ENCODE measurements around the gene CFC1. TPM values are rescaled to one million over a fixed set of nuclear protein-coding genes. Genes with fewer than 3 reads are reported as not detected.
"Not testable (repeated sequence)": the region's sequence is repeated elsewhere in the genome, so short reads cannot be mapped to it uniquely, and the experiment has no call there.

The CFC1 gene
- total and polyA plus RNA-seq, 2 donors = 2.6 to 11.4 TPM

DNA sequence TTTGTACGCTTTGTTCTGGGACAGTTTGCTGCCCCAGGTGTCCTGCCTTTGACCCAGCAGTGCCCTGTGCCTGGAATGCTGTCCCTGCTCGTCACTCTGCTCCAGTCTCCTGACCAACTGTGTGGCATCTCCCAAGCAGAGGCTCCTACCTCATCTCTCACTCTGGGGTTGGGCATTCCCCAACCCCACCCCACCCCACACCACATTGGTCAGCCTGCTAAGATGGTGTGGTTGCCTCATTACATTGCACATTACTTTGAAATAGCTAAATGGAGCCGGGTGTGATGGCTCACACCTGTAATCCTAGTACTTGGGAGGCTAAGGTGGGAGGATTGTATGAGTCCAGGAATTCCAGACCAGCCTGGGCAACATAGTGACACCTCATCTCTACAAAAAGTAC is 27.4 kb downstream of the CFC1 start:
- H3K27ac ChIP-seq (ENCODE audit: low read depth in 1 of 2, low read length in 1 of 2) = not testable (repeated sequence)

DNA sequence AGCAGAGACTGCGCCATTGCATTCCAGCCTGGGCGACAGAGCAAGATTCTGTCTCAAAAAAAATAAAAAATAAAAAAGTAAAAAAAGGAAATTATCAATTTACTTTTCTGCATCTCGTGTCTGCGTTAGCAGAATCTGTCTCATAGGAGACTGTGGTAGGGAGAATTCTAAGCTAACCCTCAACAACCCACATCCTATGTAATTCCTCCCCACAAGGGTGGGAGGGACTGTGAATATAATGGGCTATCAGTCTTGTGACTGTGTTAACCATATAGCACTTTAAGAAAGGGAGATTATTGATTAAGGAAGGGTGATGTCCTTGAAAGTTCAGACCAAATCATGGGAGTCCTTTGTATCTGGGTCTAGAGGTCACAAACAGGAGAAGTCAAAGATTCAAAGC is 33.2 kb downstream of the CFC1 start:
- H3K4me3 ChIP-seq (ENCODE audit: low read length in 2 of 2); DNase-seq (ENCODE audit: low read depth in 6 of 9, low spot score in 9 of 9); H3K36me3 ChIP-seq (ENCODE audit: control insufficient read depth in 2 of 2, insufficient read depth in 2 of 2, low read length in 1 of 2); H3K4me1 ChIP-seq (ENCODE audit: control insufficient read depth in 2 of 2, insufficient read depth in 2 of 2, low read length in 2 of 2); H3K27me3 ChIP-seq (ENCODE audit: control insufficient read depth in 2 of 2, insufficient read depth in 1 of 2, low read length in 1 of 2); H3K9me3 ChIP-seq (ENCODE audit: control insufficient read depth in 2 of 2, insufficient read depth in 1 of 2, low read length in 1 of 2); H3K27ac ChIP-seq (ENCODE audit: low read depth in 1 of 2, low read length in 1 of 2): not testable (repeated sequence)
- WGBS = no CpG with 5 or more reads among the region's 4 CpGs

More for the DNA sequence above, 27.4 kb downstream of the CFC1 start:
- not testable (repeated sequence) for DNase-seq (ENCODE audit: low read depth in 6 of 9, low spot score in 9 of 9); H3K27me3 ChIP-seq (ENCODE audit: control insufficient read depth in 2 of 2, insufficient read depth in 1 of 2, low read length in 1 of 2); H3K4me3 ChIP-seq (ENCODE audit: low read length in 2 of 2); H3K36me3 ChIP-seq (ENCODE audit: control insufficient read depth in 2 of 2, insufficient read depth in 2 of 2, low read length in 1 of 2); H3K9me3 ChIP-seq (ENCODE audit: control insufficient read depth in 2 of 2, insufficient read depth in 1 of 2, low read length in 1 of 2); H3K4me1 ChIP-seq (ENCODE audit: control insufficient read depth in 2 of 2, insufficient read depth in 2 of 2, low read length in 2 of 2)
- WGBS = no CpG with 5 or more reads among the region's 3 CpGs

DNA sequence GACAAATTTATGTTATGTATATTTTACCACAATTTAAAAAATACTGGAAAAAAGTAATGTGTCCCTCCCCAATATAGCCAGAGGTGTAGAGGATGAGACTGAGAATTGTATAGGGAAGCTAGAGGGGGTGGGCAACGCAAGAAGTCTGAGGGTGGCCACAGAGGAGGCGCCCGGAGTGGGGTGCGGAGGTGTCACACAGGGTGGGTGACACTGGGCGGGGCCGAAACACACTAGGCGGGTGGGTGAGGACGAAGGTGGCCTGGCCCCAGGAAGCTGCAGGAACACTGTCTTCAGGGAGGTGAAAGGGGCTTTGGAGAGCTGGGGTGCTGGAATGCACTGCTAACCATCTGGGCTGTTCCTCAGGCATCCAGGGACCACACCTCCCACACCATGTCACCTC is 42.9 kb downstream of the CFC1 start:
- not testable (repeated sequence) for DNase-seq (ENCODE audit: low read depth in 6 of 9, low spot score in 9 of 9); H3K27me3 ChIP-seq (ENCODE audit: control insufficient read depth in 2 of 2, insufficient read depth in 1 of 2, low read length in 1 of 2); H3K4me3 ChIP-seq (ENCODE audit: low read length in 2 of 2); H3K27ac ChIP-seq (ENCODE audit: low read depth in 1 of 2, low read length in 1 of 2); H3K36me3 ChIP-seq (ENCODE audit: control insufficient read depth in 2 of 2, insufficient read depth in 2 of 2, low read length in 1 of 2); H3K4me1 ChIP-seq (ENCODE audit: control insufficient read depth in 2 of 2, insufficient read depth in 2 of 2, low read length in 2 of 2); H3K9me3 ChIP-seq (ENCODE audit: control insufficient read depth in 2 of 2, insufficient read depth in 1 of 2, low read length in 1 of 2)
- WGBS = no CpG with 5 or more reads among the region's 8 CpGs

DNA sequence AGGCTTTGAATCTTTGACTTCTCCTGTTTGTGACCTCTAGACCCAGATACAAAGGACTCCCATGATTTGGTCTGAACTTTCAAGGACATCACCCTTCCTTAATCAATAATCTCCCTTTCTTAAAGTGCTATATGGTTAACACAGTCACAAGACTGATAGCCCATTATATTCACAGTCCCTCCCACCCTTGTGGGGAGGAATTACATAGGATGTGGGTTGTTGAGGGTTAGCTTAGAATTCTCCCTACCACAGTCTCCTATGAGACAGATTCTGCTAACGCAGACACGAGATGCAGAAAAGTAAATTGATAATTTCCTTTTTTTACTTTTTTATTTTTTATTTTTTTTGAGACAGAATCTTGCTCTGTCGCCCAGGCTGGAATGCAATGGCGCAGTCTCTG is 45.2 kb downstream of the CFC1 start:
- H3K36me3 ChIP-seq (ENCODE audit: control insufficient read depth in 2 of 2, insufficient read depth in 2 of 2, low read length in 1 of 2); H3K4me1 ChIP-seq (ENCODE audit: control insufficient read depth in 2 of 2, insufficient read depth in 2 of 2, low read length in 2 of 2); H3K27me3 ChIP-seq (ENCODE audit: control insufficient read depth in 2 of 2, insufficient read depth in 1 of 2, low read length in 1 of 2); H3K4me3 ChIP-seq (ENCODE audit: low read length in 2 of 2); H3K27ac ChIP-seq (ENCODE audit: low read depth in 1 of 2, low read length in 1 of 2); H3K9me3 ChIP-seq (ENCODE audit: control insufficient read depth in 2 of 2, insufficient read depth in 1 of 2, low read length in 1 of 2); DNase-seq (ENCODE audit: low read depth in 6 of 9, low spot score in 9 of 9): not testable (repeated sequence)
- no CpG with 5 or more reads among the region's 4 CpGs for WGBS

DNA sequence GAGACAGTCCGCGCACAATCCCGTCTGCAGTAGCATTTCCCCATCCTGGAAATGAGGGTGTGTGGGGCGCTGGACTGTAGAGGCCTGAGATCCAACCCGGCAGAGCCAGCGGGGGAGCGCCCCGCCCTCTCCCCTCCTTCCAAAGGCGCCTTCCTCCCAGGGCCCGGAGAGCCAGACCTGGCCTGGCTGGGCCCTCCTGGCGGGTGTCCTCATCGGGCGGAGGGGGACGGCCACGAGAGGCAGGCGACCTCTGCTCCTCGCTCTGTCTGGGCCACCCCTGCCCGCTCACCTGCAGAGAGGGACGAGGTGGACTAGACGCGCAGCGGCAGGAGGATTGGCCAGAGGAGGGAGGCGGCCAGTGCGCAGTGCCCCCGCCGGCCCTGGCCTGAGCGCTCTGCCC is 49.9 kb downstream of the CFC1 start:
- not testable (repeated sequence) for H3K36me3 ChIP-seq (ENCODE audit: control insufficient read depth in 2 of 2, insufficient read depth in 2 of 2, low read length in 1 of 2); DNase-seq (ENCODE audit: low read depth in 6 of 9, low spot score in 9 of 9); H3K4me1 ChIP-seq (ENCODE audit: control insufficient read depth in 2 of 2, insufficient read depth in 2 of 2, low read length in 2 of 2); H3K27me3 ChIP-seq (ENCODE audit: control insufficient read depth in 2 of 2, insufficient read depth in 1 of 2, low read length in 1 of 2); H3K4me3 ChIP-seq (ENCODE audit: low read length in 2 of 2); H3K9me3 ChIP-seq (ENCODE audit: control insufficient read depth in 2 of 2, insufficient read depth in 1 of 2, low read length in 1 of 2); H3K27ac ChIP-seq (ENCODE audit: low read depth in 1 of 2, low read length in 1 of 2)
- WGBS = no CpG with 5 or more reads among the region's 27 CpGs

DNA sequence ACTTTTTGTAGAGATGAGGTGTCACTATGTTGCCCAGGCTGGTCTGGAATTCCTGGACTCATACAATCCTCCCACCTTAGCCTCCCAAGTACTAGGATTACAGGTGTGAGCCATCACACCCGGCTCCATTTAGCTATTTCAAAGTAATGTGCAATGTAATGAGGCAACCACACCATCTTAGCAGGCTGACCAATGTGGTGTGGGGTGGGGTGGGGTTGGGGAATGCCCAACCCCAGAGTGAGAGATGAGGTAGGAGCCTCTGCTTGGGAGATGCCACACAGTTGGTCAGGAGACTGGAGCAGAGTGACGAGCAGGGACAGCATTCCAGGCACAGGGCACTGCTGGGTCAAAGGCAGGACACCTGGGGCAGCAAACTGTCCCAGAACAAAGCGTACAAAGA is 51.0 kb downstream of the CFC1 start:
- H3K4me1 ChIP-seq (ENCODE audit: control insufficient read depth in 2 of 2, insufficient read depth in 2 of 2, low read length in 2 of 2); H3K36me3 ChIP-seq (ENCODE audit: control insufficient read depth in 2 of 2, insufficient read depth in 2 of 2, low read length in 1 of 2); H3K27me3 ChIP-seq (ENCODE audit: control insufficient read depth in 2 of 2, insufficient read depth in 1 of 2, low read length in 1 of 2); H3K27ac ChIP-seq (ENCODE audit: low read depth in 1 of 2, low read length in 1 of 2); DNase-seq (ENCODE audit: low read depth in 6 of 9, low spot score in 9 of 9); H3K4me3 ChIP-seq (ENCODE audit: low read length in 2 of 2); H3K9me3 ChIP-seq (ENCODE audit: control insufficient read depth in 2 of 2, insufficient read depth in 1 of 2, low read length in 1 of 2): not testable (repeated sequence)
- no CpG with 5 or more reads among the region's 3 CpGs for WGBS

DNA sequence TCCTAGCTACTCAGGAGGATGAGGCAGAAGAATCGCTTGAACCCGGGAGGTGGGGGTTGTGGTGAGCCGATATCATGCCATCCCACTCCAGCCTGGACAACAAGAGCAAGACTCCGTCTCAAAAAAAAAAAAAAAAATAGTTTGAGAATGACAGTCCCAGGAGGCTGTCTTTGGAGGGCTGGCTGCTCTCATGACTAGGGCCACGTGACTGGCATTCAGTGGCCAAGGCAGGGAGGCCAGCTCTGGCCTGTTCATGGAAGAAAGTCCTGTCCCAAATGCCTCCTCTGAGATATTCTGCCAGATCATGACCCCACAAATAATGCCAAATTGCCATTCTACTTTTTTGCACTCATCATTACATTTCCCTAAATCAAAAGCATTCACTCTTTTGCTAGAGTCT is 54.4 kb downstream of the CFC1 start:
- not testable (repeated sequence) for H3K4me1 ChIP-seq (ENCODE audit: control insufficient read depth in 2 of 2, insufficient read depth in 2 of 2, low read length in 2 of 2); H3K27me3 ChIP-seq (ENCODE audit: control insufficient read depth in 2 of 2, insufficient read depth in 1 of 2, low read length in 1 of 2); H3K27ac ChIP-seq (ENCODE audit: low read depth in 1 of 2, low read length in 1 of 2); DNase-seq (ENCODE audit: low read depth in 6 of 9, low spot score in 9 of 9); H3K9me3 ChIP-seq (ENCODE audit: control insufficient read depth in 2 of 2, insufficient read depth in 1 of 2, low read length in 1 of 2); H3K4me3 ChIP-seq (ENCODE audit: low read length in 2 of 2); H3K36me3 ChIP-seq (ENCODE audit: control insufficient read depth in 2 of 2, insufficient read depth in 2 of 2, low read length in 1 of 2)
- no CpG with 5 or more reads among the region's 5 CpGs for WGBS

DNA sequence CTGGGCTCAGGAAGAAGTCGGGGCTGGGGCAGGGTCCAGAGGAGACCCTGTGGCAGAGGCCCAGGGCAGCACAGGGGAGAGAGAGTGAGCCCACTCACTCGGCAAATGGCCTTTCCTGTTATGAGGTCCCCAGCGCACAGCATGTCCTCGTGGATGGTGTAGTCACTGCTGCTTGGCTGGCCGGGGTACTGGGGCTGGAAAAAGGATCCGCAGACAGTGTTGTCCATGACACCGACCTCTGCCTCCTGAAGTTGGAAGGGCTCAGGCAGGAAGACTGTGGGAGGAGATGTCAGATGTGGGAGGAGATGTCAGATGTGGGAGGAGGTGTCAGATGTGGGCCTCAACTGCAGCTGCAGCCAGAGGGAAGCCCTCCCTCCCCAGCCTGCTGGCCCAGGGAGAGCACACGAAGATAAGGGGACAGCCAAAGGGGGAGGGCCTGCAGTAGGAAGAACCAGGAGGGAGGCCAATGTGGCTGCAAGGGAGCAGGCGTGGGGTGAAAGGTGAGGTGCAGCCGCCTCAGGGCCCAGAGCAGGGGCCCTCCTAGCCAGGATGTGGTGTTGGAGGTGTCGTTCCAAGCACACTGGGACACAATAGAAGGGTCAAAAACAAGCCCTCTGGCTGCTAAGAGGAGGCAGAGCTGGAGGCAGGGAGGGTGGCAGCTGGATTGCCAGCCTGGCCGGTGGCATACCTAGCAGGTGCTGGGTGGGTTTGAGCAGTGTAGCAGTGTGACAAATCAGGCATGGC is 55.4 kb downstream of the CFC1 start:
- H3K9me3 ChIP-seq (ENCODE audit: control insufficient read depth in 2 of 2, insufficient read depth in 1 of 2, low read length in 1 of 2); DNase-seq (ENCODE audit: low read depth in 6 of 9, low spot score in 9 of 9); H3K27me3 ChIP-seq (ENCODE audit: control insufficient read depth in 2 of 2, insufficient read depth in 1 of 2, low read length in 1 of 2); H3K4me3 ChIP-seq (ENCODE audit: low read length in 2 of 2); H3K4me1 ChIP-seq (ENCODE audit: control insufficient read depth in 2 of 2, insufficient read depth in 2 of 2, low read length in 2 of 2); H3K36me3 ChIP-seq (ENCODE audit: control insufficient read depth in 2 of 2, insufficient read depth in 2 of 2, low read length in 1 of 2); H3K27ac ChIP-seq (ENCODE audit: low read depth in 1 of 2, low read length in 1 of 2): not testable (repeated sequence)
- WGBS = no CpG with 5 or more reads among the region's 12 CpGs

DNA sequence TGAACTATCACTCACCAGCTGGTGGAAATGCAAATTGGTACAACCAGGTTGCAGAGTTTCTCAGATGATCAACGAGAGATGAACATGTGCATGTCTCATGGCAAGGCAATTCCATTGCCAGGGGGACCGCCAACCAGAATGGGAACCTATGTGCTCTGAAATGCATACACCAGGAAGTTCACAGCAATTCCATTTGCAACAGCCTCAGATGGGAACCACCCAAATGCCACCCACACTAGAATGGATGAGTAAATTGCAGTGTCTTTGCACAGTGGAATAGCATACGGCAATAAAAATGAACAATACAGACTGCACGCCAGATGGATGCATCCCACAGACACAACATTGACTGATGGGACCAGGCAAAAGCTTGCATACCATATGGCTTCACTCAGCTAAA is 56.6 kb downstream of the CFC1 start:
- not testable (repeated sequence) for H3K4me1 ChIP-seq (ENCODE audit: control insufficient read depth in 2 of 2, insufficient read depth in 2 of 2, low read length in 2 of 2); H3K4me3 ChIP-seq (ENCODE audit: low read length in 2 of 2); DNase-seq (ENCODE audit: low read depth in 6 of 9, low spot score in 9 of 9); H3K27ac ChIP-seq (ENCODE audit: low read depth in 1 of 2, low read length in 1 of 2); H3K9me3 ChIP-seq (ENCODE audit: control insufficient read depth in 2 of 2, insufficient read depth in 1 of 2, low read length in 1 of 2); H3K27me3 ChIP-seq (ENCODE audit: control insufficient read depth in 2 of 2, insufficient read depth in 1 of 2, low read length in 1 of 2); H3K36me3 ChIP-seq (ENCODE audit: control insufficient read depth in 2 of 2, insufficient read depth in 2 of 2, low read length in 1 of 2)
- no CpG with 5 or more reads among the region's 4 CpGs for WGBS
